RWPE1 (cell line): ENCODE data around the gene DCAF8.

Source experiments
- CTCF ChIA-PET: fragments of 350-600 bp; sonication (Branson Sonifier 250); formaldehyde crosslinking; extraction: SDS; loops from one replicate; lab custom pipeline; 2021; lab: Yijun Ruan, JAX
- POLR2A ChIA-PET: fragments of 400-600 bp; formaldehyde crosslinking; extraction: SDS; loops from one replicate; lab custom pipeline; 2020; ENCODE audit warnings: antibody characterized with exemption; ENCODE audit not compliant: low non-redundant PET; lab: Yijun Ruan, JAX
- DNase-seq: peaks from one replicate; pipeline ENCODE4 v3.0.0; 2012; ENCODE audit warnings: low spot score
- H3K27ac ChIP-seq: fragments of 450-650 bp; 2 replicates; pipeline ENCODE4 v1.5.1; 2017
- CTCF ChIP-seq: fragments of 450-650 bp; conservative IDR thresholded peaks from 2 replicates; pipeline ENCODE4 v1.5.1; 2017; ENCODE audit warnings: low read depth, mild to moderate bottlenecking

The DCAF8 gene

GRCh38 chr1:160193832-160194736 lies 68.3 kb downstream of the DCAF8 start:
- H3K27ac ChIP-seq, result no peak overlapping the region
- no peak for DNase-seq

GRCh38 chr1:160193091-160193819 lies 69.1 kb downstream of the DCAF8 start:
- no peak overlapping the region for H3K27ac ChIP-seq
- POLR2A ChIA-PET, result no interaction called here
- peak; percentile 91 for TF ChIP-seq CTCF
- DNase-seq, result peak; percentile 79
- CTCF ChIA-PET, result interaction anchor here (0.6 to 2.4 kb wide), 23 partner anchors 9 to 218 kb away, joined by 3 to 30 read pairs (median 4); no protein-coding TSS in a partner anchor

More at GRCh38 chr1:160193832-160194736, 68.3 kb downstream of the DCAF8 start:
- no peak for TF ChIP-seq CTCF
- CTCF ChIA-PET, result interaction anchor here (0.6 to 2.4 kb wide), 21 partner anchors 8 to 217 kb away, joined by 3 to 30 read pairs (median 4); no protein-coding TSS in a partner anchor
- POLR2A ChIA-PET, result no interaction called here

- ChIA-PET CTCF (interaction anchor here (0.6 to 2.4 kb wide), 10 partner anchors 10 to 154 kb away, joined by 3 to 30 read pairs (median 6); no protein-coding TSS in a partner anchor), POLR2A (no interaction called here)
- TF ChIP-seq CTCF, result no peak
- H3K27ac ChIP-seq, result no peak overlapping the region
- no peak for DNase-seq
Measured at GRCh38 chr1:160192234-160192633, 70.1 kb downstream of the DCAF8 start.

- no peak for DNase-seq
- no peak overlapping the region for H3K27ac ChIP-seq
- ChIA-PET CTCF (interaction anchor here (0.7 to 2.4 kb wide), 3 partner anchors 100 to 202 kb away, joined by 3 to 30 read pairs (median 4); no protein-coding TSS in a partner anchor), POLR2A (no interaction called here)
- TF ChIP-seq CTCF, result no peak
Measured at GRCh38 chr1:160191756-160192155, 70.6 kb downstream of the DCAF8 start.

GRCh38 chr1:160189649-160190625 lies 72.4 kb downstream of the DCAF8 start, which contains the start of gene CASQ1:
TSS of gene CASQ1 (plus strand) at chr1:160190575. CDS start at chr1:160190752, 177 bp downstream.
- ChIA-PET POLR2A (interaction anchor here (0.5 kb wide), 3 partner anchors 18 to 218 kb away, joined by 3 read pairs; no protein-coding TSS in a partner anchor), CTCF (interaction anchor here (0.6 to 0.8 kb wide), 2 partner anchors 16 to 198 kb away, joined by 4 to 5 read pairs; no protein-coding TSS in a partner anchor)
- no peak within 1 kb of the TSS for H3K27ac ChIP-seq
- TF ChIP-seq CTCF, result no peak
- no peak for DNase-seq
